ENCODE results near the gene MLEC. TPM values are rescaled to one million over a fixed set of nuclear protein-coding genes. Genes with fewer than 3 reads are reported as not detected.

The MLEC gene
- total and polyA plus RNA-seq, 10 donors, result 7.7 to 117 (median 68.9) TPM

GRCh38 chr12:120647375-120647755 is 39.6 kb upstream of the MLEC start:
- Histone ChIP-seq H3K27ac (no peak overlapping the region), H3K4me3 (no peak overlapping the region), H3K36me3 (no peaks in the 10 kb centered on the region), H3K9me3 (no peaks in the 10 kb centered on the region), H3K4me1 (peaks cover 9 to 34% (median 17%) of the 10 kb centered on the region in 6 donors), H3K27me3 (replicated peaks in 1 of 7) (peaks cover 2 to 71% (median 30%) of the 10 kb centered on the region in 7 donors)
- intact Hi-C loops (cut with DNase I; ENCODE audit: low total_unique reads), result loop anchor here (2.0 to 5.0 kb wide), 2 partner anchors 67 to 325 kb away; no protein-coding TSS in a partner anchor
- WGBS, 5 donors, result 85 to 93% (median 89%) methylated on average over 13 of the region's 13 CpGs
- TF ChIP-seq, protein P1, sequence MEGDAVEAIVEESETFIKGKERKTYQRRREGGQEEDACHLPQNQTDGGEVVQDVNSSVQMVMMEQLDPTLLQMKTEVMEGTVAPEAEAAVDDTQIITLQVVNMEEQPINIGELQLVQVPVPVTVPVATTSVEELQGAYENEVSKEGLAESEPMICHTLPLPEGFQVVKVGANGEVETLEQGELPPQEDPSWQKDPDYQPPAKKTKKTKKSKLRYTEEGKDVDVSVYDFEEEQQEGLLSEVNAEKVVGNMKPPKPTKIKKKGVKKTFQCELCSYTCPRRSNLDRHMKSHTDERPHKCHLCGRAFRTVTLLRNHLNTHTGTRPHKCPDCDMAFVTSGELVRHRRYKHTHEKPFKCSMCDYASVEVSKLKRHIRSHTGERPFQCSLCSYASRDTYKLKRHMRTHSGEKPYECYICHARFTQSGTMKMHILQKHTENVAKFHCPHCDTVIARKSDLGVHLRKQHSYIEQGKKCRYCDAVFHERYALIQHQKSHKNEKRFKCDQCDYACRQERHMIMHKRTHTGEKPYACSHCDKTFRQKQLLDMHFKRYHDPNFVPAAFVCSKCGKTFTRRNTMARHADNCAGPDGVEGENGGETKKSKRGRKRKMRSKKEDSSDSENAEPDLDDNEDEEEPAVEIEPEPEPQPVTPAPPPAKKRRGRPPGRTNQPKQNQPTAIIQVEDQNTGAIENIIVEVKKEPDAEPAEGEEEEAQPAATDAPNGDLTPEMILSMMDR (IDR thresholded peaks at IDR 0.05 in 8 of 11, conservative IDR thresholded peaks at IDR 0.05 in 3 of 11), result no peak
- TF ChIP-seq POLR2A (IDR thresholded peaks at IDR 0.05) (no peak), POLR2AphosphoS5 (IDR thresholded peaks at IDR 0.05) (no peak)
- DNase-seq, result peak; percentile 37

- WGBS, 5 donors, result 13 to 22% (median 19%) methylated on average over 25 to 33 of the region's 33 CpGs
- no peaks in the 10 kb centered on the region for H3K9me3 ChIP-seq
- peak overlapping the region in 1 of 8 donors; percentile 15 for H3K27ac ChIP-seq
- TF ChIP-seq, protein P1 (IDR thresholded peaks at IDR 0.05 in 8 of 11, conservative IDR thresholded peaks at IDR 0.05 in 3 of 11), result peak in 7 of 11 experiments; percentile 6 to 57 (median 32)
- no peak for TF ChIP-seq POLR2AphosphoS5 (IDR thresholded peaks at IDR 0.05)
- TF ChIP-seq POLR2A (IDR thresholded peaks at IDR 0.05), result no peak
- DNase-seq, result peak; percentile 68
- peaks cover 9 to 38% (median 20%) of the 10 kb centered on the region in 6 donors for H3K4me1 ChIP-seq
- intact Hi-C loops (cut with DNase I; ENCODE audit: low total_unique reads), result loop anchor here (5.0 kb wide), 1 partner anchor 323 kb away; no protein-coding TSS in a partner anchor
- peaks cover 0 to 62% (median 10%) of the 10 kb centered on the region in 7 donors for H3K27me3 ChIP-seq (replicated peaks in 1 of 7)
- peak overlapping the region in 3 of 8 donors; percentile 11 to 54 (median 17) for H3K4me3 ChIP-seq
- no peaks in the 10 kb centered on the region for H3K36me3 ChIP-seq
Observed at GRCh38 chr12:120649442-120650232, 37.3 kb upstream of the MLEC start.

GRCh38 chr12:120650233-120650690 is 36.7 kb upstream of the MLEC start:
- H3K9me3 ChIP-seq, result no peaks in the 10 kb centered on the region
- H3K27ac ChIP-seq, result no peak overlapping the region
- peak; percentile 49 for DNase-seq
- 64 to 69% (median 67%) methylated on average over 12 of the region's 12 CpGs for WGBS, 5 donors
- intact Hi-C loops (cut with DNase I; ENCODE audit: low total_unique reads), result no loop called here
- H3K4me3 ChIP-seq, result no peak overlapping the region
- H3K27me3 ChIP-seq (replicated peaks in 1 of 7), result peaks cover 0 to 55% (median 8%) of the 10 kb centered on the region in 7 donors
- no peaks in the 10 kb centered on the region for H3K36me3 ChIP-seq
- H3K4me1 ChIP-seq, result peaks cover 9 to 38% (median 20%) of the 10 kb centered on the region in 6 donors
- TF ChIP-seq, protein P1 (IDR thresholded peaks at IDR 0.05 in 8 of 11, conservative IDR thresholded peaks at IDR 0.05 in 3 of 11), result no peak

DNA sequence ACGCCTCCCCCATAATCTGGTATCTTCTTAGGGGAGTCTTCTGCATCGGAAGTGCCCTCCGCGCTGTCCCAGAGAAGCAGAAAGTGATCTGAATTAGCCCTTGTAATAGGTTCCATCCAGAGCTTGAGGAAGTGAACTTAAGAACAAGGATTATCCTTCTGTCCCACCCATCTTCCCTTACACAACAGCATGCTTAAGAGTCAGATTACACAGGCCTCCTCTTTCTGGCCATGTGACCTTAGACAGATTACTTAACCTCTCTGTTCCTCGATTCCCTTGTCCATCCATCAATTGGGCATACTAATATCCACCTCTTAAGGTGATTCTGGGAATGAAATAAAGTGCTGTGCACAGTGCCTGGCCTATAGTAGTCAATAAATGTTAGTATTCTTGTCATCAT is 35.1 kb upstream of the MLEC start:
- H3K9me3 ChIP-seq, result no peaks in the 10 kb centered on the region
- 68 to 83% (median 73%) methylated on average over 5 of the region's 5 CpGs for WGBS, 5 donors
- intact Hi-C loops (cut with DNase I; ENCODE audit: low total_unique reads), result no loop called here
- TF ChIP-seq POLR2AphosphoS5 (IDR thresholded peaks at IDR 0.05), result no peak
- no peak for TF ChIP-seq POLR2A (IDR thresholded peaks at IDR 0.05)
- TF ChIP-seq, protein P1 (IDR thresholded peaks at IDR 0.05 in 8 of 11, conservative IDR thresholded peaks at IDR 0.05 in 3 of 11), result no peak
- peaks cover 9 to 36% (median 20%) of the 10 kb centered on the region in 6 donors for H3K4me1 ChIP-seq
- H3K27me3 ChIP-seq (replicated peaks in 1 of 7), result peaks cover 0 to 40% (median 6%) of the 10 kb centered on the region in 7 donors
- no peak for DNase-seq
- H3K36me3 ChIP-seq, result no peaks in the 10 kb centered on the region
- no peak overlapping the region for H3K27ac ChIP-seq
- H3K4me3 ChIP-seq, result no peak overlapping the region
